Neural cell (in vitro differentiated cells): ENCODE measurements around the gene KCNIP4.

Source experiments
- CTCF ChIP-seq: fragments of 450-650 bp; IDR thresholded peaks from 2 replicates; pipeline ENCODE4 v1.5.1; 2014; ENCODE audit warnings: antibody characterized with exemption, mild to moderate bottlenecking, moderate library complexity; ENCODE audit not compliant: poor library complexity, severe bottlenecking
- EP300 ChIP-seq: fragments of 450-650 bp; conservative IDR thresholded peaks from 2 replicates; pipeline ENCODE4 v1.6.1; 2014; ENCODE audit warnings: antibody characterized with exemption, mild to moderate bottlenecking, moderate library complexity; ENCODE audit not compliant: poor library complexity, severe bottlenecking
- EZH2 ChIP-seq: fragments of 200-600, 300-800 bp; shearing (Covaris generic), sonication (generic); IDR thresholded peaks from 2 replicates; pipeline ENCODE4 v1.6.1; 2014; ENCODE audit warnings: antibody characterized with exemption, low read length, borderline replicate concordance, mild to moderate bottlenecking; ENCODE audit not compliant: insufficient read depth, poor library complexity, severe bottlenecking
- POLR2AphosphoS5 ChIP-seq: IDR thresholded peaks from 2 replicates; pipeline ENCODE4 v1.6.1; 2012
- RAD21 ChIP-seq: fragments of 450-650 bp; conservative IDR thresholded peaks from 2 replicates; pipeline ENCODE4 v1.6.1; 2014; ENCODE audit warnings: antibody characterized with exemption, mild to moderate bottlenecking, moderate library complexity
- REST ChIP-seq: IDR thresholded peaks from 2 replicates; pipeline ENCODE4 v1.6.1; 2012; ENCODE audit warnings: borderline replicate concordance
- SMC3 ChIP-seq: fragments of 450-650 bp; conservative IDR thresholded peaks from 2 replicates; pipeline ENCODE4 v1.6.1; 2014; ENCODE audit warnings: antibody characterized with exemption, mild to moderate bottlenecking, moderate library complexity; ENCODE audit not compliant: poor library complexity

GRCh38 chr4:21067351-21067750, 881.2 kb downstream of the KCNIP4 start:
- TF ChIP-seq CTCF (no peak), REST (no peak), EZH2 (no peak), EP300 (no peak), POLR2AphosphoS5 (no peak), SMC3 (no peak), RAD21 (no peak)
